HG03139 (cell line): ENCODE results near the gene HDAC1.
"Not testable (repeated sequence)": the region's sequence is repeated elsewhere in the genome, so short reads cannot be mapped to it uniquely, and the experiment has no call there.

Experiments
- ATAC-seq: cut with Tn5 transposase; IDR thresholded peaks from one replicate; pipeline ENCODE4 v1.9.1; 2021; ENCODE audit not compliant: unreplicated experiment

The HDAC1 gene

DNA sequence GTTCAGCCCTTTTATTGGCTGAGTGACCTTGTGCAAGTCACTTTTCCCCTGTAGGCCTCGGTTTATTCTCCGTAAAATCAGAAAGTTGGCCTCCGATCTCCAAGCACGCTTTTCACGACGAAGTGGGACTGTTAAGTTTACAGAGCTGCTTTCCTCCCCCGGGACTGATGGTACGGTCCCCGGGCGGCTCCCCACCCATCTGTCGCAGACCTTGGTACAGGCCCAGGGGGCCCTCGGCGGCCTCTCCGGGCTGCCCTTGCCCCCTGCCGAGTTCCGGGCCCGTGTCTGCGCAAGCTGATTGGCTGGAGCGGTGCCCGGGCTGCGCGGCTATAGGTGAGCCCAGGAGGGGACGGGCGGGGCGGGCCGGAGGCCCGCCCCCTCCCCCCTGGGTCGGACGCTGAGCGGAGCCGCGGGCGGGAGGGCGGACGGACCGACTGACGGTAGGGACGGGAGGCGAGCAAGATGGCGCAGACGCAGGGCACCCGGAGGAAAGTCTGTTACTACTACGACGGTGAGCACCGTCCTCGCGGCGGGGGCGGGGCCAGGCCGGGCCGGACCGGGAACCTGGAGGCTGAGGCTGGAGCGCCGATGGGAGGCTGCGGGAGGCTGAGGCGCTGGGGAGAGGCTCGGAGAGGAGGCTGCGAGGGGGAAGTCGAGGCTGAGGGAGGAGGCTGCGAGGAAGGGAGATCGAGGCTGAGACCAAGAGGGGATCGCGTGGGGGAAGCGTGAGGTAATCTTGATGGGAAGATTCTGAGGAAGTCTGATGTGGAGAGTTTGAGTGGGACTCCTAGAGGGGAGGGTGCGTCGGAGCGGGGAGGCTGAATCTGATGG lies at the start of gene HDAC1:
Gene HDAC1, plus strand, starts transcription at position 376 of the 831 bp plus-strand sequence. Its CDS starts 87 bp downstream, at position 463.
- peak; percentile 91 for ATAC-seq

DNA sequence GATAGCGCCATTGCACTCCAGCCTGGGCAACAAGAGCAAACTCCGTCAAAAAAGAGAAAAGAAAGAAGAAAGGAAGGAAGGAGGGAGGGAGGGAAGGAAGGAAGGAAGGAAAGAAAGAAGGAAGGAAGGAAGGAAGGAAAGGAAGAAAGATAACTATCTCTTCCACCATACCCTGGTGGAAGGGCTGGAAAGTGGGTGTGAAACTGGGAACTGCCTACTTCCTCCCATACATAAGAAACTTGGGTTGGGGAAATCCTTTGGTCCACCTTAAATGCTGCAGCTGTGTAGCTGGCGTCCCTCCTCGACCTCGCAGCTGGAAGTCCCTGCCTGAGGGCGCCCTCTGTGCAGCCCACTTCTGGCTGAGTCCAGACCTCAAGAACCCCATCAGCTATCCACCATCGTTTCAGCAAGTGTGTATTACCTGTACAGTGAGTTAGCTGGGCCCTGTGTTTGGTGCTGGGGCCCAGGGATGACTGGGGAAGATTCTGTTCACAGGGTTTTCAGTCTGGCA lies 49.5 kb upstream of the HDAC1 start:
- ATAC-seq: no peak

DNA sequence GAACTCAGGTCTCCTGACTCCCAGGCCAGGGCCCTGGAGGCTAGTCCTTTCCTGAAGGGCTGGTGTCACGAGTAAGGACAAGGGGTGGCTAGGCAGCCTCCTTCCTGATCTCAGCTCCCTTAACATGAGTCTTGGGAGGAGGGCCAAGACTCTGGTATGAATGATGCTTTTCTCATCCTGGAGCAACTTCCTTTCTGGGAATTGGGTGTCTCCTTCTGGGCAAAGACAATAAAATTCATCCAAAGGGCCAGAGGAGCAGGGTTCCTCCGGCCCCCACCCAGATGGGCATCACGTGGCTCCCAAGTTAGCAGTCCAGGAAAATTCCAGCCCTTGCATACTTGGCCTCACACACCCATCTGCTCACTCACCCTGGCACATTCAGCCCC lies 45.0 kb upstream of the HDAC1 start, which contains the start of gene FAM167B:
Gene FAM167B, plus strand, starts transcription at position 335 of the 386 bp plus-strand sequence. CDS start 200 bp downstream, outside the sequence.
- ATAC-seq: no peak

DNA sequence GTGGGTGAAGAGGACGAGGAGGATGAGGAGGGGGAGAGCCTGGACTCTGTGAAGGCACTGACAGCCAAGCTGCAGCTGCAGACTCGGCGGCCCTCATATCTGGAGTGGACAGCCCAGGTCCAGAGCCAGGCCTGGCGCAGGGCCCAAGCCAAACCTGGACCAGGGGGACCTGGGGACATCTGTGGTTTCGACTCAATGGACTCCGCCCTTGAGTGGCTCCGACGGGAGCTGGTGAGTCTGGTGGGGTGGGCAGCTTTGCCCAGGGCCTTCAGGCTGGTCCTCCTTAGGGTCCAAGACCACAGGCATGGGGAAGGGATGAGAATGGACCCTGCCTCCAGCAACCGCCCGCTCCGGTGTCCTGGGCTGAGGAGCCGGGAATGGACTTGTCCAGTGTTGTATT lies 44.4 kb upstream of the HDAC1 start:
- ATAC-seq: no peak

DNA sequence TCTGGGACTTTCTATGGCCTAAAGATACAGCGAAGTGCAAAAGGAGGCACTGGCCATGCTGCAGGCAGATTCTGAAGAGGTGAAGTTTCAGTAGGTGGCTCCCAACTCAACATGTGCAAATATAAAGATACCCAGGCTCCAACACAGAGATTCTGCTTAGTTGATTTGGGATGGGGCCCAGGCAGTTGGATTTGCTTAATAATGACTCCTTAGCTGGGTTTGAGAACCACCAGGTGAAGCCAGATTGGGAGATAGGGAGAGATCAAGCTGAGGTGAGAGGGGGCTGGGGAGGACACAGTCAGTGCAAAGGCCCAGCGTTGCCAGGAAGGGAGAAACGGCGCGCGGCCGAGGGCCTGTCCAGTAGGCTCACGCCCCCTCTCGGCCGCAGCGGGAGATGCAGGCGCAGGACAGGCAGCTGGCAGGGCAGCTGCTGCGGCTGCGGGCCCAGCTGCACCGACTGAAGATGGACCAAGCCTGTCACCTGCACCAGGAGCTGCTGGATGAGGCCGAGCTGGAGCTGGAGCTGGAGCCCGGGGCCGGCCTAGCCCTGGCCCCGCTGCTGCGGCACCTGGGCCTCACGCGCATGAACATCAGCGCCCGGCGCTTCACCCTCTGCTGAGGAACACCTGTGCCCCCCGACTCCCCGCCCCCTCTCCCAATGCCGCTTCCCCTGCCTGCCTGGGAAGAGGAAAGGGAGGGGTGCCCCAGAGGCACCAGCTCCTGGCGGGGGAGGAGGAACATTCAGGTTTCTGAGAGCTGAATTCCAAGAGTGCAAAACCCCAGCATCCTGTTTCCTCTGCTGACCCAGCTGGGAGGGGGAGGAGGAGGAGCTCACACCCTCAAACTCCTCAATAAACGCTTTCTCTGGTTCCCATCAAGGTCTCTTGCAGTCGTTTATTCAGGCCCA lies 43.6 kb upstream of the HDAC1 start:
- ATAC-seq: no peak

DNA sequence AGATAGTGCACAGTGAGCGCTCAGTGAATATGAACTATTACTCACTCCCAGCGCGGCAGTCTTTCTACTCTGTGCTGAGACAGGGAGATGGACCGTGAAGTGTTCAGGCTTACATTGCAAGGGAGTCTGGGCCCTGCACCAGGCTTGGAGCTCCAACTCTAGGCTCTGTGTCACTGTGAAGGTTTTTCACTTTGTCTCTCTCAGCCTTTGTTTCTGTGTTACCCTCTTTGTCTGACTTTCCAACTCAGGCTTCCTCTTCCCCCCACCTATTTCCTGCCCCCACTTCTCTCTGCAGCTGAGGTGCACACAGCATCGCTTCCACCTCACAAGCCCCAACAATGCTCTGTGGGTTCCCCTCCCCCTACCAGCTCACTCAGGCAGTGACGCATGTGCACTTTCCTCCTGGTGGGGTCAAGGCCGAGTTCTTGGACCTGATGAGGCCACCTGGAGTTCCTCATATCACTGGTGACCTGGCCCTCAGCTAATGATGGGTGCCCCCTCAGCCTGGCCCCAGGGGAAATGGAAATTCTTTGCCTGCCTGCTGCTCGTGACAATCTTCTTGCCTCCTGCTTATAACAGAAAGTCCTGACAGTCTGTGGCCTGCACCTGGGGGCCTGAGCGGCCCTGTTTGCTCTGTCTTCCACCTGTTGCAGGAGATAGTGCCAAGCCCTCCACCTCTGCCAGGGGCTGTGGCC lies 41.9 kb upstream of the HDAC1 start:
- peak; percentile 57 for ATAC-seq

DNA sequence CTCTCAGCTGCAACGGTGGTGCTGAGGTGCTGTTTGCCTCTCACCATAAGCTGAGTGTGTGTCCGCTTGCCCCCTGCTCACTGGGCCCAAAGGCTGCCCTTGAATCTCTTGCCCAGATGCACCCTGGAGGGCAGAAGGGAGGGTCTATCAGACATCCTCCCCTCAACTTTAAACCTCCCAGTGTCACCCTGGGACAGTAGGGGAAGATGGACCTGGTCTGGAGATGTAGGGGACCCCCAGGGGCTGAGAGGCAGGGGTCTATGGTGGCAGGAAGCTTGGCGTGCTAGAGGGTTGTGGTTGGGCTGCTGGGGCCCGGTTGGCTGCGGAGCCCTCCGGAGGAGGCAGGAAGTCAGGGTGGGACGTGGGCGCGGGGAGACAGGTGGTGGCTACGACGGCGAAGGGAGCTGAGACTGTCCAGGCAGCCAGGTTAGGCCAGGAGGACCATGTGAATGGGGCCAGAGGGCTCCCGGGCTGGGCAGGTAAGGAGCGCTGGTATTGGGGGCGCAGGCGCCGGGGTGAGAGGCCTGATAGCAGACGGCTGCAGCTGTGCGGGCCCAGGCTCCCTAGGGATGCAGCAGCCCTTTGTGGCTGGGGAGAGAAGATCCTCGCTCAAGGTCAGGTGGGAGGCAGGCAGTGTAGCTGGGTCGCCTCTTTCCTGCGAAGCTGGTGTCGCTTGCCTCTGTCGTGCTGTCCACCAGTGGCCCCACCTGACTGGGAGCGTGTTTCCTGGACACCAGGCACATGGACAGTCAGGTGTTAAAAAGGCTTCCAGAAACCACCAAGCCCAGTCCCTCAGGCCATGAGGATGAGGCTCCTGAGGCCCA lies 40.8 kb upstream of the HDAC1 start, which contains the start of gene LCK:
Gene LCK, plus strand, starts transcription at position 373 of the 824 bp plus-strand sequence. CDS start 23,065 bp downstream, outside the sequence.
- no peak for ATAC-seq

DNA sequence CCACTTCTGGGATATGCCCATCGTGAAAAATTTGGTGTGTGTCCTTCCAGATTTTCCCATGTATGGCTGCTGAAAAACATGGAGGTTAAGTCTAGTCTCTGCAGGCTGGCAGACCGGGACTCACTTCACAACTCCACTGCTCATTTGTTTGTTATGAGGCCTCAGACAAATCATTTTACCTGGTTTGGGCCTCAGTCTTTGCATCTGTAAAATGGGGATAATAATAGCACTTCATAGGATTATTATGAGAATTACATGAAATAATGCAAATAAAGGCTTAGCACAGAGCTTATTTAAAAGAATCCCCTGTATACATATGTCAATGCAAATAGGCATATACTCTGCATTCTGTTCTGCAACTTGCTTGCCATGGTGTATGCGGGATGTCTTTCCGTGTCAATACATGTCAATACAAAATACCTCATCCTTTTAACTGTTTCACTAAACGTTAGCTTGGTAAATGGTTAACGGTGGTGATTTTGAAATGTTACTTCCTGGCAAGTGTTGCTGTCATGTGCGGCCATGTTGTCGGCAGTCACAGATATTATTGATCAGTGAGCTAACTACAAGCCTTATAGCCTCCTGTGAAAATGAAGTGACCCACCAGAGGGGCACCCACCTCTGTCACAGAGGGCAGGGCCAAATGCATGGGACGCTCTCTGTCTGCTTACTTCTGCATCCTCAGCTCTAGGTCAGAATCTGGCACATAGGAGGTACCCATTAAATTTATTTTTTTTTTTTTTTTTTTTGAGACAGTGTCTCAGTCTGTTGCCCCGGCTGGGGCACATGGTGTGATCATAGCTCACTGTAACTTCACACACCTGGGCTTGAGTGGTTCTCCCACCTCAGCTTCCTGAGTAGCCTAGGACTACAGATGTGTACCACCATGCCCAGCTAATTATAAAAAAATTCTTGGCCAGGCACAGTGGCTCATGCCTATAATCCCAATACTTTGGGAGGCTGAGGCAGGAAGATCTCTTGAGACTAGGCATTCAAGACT lies 36.5 kb upstream of the HDAC1 start:
- no peak for ATAC-seq

DNA sequence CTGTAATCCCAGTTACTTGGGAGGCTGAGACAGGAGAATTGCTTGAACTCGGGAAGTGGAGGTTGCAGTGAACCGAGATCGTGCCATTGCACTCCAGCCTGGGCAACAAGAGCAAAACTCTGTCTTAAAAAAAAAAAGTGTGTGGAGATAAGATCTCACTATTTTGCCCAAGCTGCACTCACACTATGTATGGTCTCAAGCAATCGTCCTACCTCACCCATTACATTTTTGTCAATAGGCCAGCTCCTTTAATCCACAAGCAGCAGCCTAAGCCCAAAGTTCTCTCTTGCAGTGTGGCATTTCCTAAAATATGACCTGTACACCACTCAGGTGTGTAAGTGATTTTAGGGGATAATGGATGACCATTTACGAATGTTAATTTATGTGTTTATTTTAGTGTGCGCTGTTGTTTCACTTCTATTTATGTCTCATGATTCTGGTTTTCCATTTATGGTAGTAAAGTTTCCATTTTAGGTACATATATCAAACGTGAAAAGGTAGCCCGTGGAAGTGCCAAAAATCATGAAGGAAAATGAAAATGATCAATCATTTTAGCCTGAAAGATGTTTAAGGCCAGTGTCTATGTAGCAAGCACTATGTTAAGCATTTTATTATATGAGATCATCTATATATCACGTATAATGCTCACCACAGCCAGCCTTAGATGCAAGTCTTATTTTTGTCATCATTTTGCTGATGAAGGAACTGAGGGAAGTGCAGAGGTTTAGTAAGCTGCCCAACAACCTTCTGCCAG lies 35.2 kb upstream of the HDAC1 start:
- no peak for ATAC-seq

DNA sequence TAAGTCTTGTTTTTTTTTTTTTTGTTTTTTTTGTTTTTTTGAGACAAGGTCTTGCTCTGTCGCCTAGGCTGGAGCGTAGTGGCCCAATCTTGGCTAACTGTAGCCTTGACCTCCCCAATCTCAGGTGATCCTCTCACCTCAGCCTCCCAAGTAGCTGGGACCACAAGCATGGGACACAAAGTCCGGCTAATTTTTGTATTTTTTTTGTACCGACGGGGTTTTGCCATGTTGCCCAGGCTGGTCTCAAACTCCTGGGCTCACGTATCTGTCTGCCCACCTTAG lies 34.7 kb upstream of the HDAC1 start:
- ATAC-seq: no peak

DNA sequence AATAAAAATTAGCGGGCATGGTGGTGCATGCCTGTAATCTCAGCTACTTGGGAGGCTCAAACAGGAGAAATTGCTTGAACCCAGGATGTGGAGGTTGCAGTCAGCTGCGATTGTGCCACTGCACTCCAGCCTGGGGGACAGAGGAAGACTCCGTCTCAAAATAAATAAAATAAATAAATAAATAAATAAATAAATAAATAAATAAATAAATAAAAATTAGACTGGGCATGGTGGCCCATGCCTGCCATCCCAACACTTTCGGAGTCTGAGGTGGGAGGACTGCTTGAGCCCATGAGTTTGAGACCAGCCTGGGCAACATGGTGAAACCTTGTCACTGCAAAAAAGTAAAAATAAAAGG lies 28.7 kb upstream of the HDAC1 start:
- ATAC-seq: not testable (repeated sequence)

DNA sequence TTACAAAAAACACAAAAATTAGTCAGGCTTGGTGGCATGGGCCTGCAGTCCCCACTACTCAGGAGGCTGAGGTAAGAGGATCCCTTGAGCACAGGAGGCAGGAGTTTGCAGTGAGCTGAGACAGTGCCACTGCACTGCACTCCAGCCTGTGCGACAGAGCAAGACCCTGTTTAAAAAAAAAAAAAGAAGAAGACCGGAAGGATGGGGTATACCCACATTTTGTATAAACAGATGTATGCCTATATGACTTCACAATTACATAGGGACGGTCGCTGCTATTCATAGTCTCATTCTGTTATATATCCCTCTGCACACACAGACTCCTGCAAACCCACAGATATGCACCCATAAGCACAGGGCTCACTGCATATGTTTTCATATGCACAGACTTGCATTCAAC lies 28.1 kb upstream of the HDAC1 start:
- ATAC-seq: no peak

DNA sequence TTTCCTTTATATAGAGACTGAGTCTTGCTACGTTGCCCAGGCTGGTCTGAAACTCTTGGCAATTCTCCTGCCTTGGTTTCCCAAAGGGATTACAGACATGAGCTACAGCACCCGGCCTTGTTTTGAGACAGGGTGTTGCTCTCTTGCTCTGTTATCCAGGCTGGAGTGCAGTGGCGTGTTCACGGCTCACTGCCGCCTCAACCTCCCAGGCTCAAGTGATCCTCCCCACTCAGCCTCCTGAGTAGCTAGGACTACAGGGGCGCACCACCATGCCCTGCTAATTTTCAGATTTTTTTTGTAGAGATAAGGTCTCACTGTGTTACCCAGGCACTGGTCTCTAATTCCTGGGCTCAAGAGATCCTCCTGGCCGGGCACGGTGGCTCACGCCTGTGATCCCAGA lies 26.0 kb upstream of the HDAC1 start:
- ATAC-seq: no peak

DNA sequence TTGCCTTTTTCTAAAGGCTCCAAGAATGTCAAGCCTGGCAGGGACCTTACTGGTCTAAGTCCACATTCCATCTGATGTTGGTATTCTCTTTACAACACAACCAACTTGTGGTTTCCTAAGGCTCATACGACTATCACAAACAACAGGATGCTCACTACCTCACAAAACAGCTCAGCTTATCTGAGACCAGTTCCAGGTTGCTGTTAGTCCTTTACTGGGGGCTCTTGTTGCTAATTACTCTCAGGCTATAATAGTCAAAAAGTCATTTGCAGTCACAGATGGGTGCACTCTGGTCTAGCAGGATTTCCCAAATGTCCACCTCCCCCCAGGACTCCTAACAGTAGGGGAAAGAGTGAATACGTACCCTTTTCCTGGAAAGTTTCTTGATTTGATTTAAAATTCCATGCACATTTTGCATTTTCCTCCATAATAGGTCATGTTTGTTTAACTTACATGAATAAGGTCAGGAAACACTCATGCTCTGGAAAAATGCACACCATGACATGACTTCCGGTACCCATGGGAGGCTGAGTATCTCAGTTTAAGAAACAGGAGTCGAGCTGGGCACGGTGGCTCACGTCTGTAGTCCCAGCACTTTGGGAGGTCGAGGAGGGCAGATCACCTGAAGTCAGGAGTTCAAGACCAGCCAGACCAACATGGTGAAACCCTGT lies 24.8 kb upstream of the HDAC1 start:
- ATAC-seq: no peak

DNA sequence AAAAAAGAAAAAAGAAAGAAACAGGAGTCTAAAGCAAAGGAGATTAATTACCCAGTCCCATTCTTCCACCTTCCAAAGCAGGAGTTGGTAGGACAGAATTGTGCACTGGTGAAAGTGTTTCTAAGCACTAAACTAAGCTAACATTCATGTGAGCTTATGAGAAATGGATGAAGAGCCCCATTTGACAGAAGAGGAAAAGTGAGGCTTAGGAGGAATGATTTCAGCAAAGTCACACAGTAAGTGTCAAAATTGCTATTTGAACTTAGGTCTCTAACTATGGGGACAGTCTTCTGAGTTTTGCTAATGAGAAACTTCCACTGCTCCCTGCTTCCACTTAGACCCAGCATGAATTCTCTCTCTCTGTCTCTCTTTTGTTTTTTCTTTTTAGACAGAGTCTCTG lies 22.1 kb upstream of the HDAC1 start:
- no peak for ATAC-seq

DNA sequence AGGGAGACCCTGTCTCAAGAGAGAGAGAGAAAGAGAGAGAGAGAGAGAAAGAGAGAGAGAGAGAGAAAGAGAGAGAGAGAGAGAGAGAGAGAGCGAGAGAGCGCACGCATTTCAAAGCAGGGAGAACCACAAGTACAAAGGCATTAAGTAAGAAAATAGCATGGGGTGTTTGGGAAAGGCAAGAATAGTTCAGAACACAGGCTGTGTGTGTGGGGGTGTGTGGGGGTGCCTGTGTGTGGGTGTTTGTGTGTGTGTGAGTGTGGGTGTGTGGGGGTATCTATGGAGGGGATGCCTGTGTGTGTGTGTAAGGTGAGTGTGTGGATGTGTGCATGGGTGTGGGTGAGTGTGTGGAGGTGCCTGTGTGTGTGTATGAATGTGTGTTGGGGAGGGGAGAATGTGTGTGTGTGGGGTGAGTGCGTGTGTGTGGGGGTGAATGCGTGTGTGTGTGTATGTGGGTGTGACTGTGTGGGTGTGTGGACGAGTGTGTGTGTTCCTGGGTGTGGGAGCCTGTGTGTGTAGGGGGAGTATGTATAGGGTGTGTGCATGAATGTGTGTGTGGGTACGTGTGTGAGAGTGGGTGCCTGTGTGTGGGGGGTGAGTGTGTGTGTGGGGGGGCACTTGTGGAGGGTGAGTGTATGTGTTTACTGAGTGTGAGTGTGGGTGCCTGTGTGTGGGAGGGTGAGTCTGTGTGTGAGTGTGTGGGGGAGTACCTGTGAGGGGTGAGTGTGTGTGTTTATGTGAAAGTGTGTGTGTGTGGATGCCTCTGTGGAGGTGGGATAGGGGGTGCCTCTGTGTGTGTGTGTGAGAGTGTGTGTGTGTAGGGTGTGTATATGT lies 19.1 kb upstream of the HDAC1 start:
- no peak for ATAC-seq
